Measurements from ENCODE around the gene TAOK3.
"Not testable (repeated sequence)": the region's sequence is repeated elsewhere in the genome, so short reads cannot be mapped to it uniquely, and the experiment has no call there.

The TAOK3 gene

GRCh38 chr12:118282767-118283166, 89.9 kb downstream of the TAOK3 start:
- no peaks in the 10 kb centered on the region for H3K27me3 ChIP-seq (ENCODE audit: control insufficient read depth, low read length)
- H3K79me2 ChIP-seq (ENCODE audit: control insufficient read depth, low read length), result peaks cover 23% of the 10 kb centered on the region

GRCh38 chr12:118278288-118278687, 94.4 kb downstream of the TAOK3 start:
- not testable (repeated sequence) for H3K4me3 ChIP-seq (ENCODE audit: low read length); H3F3A ChIP-seq (ENCODE audit: control insufficient read depth, insufficient read depth); H3K4me2 ChIP-seq (ENCODE audit: low read length); H3K27me3 ChIP-seq (ENCODE audit: control insufficient read depth, low read length); H3K4me1 ChIP-seq (ENCODE audit: control insufficient read depth, low read length); H3K79me2 ChIP-seq (ENCODE audit: control insufficient read depth, low read length); H3K9me3 ChIP-seq (ENCODE audit: control insufficient read depth, insufficient read depth, low read length); H3K27ac ChIP-seq (ENCODE audit: low read depth, low read length); H3K9me2 ChIP-seq (replicated peaks; ENCODE audit: control insufficient read depth, low read length); H4K20me1 ChIP-seq (ENCODE audit: control insufficient read depth, insufficient read depth, low read depth, low read length)
- peaks cover 10% of the 10 kb centered on the region for H3K36me3 ChIP-seq (ENCODE audit: control insufficient read depth, low read length)

More at GRCh38 chr12:118282767-118283166, 89.9 kb downstream of the TAOK3 start:
- H3K4me3 ChIP-seq (ENCODE audit: low read length), result no peak overlapping the region
- no peak for TF ChIP-seq EZH2phosphoT487 (IDR thresholded peaks at IDR 0.05; ENCODE audit: borderline replicate concordance, low read length)
- TF ChIP-seq, protein P1, sequence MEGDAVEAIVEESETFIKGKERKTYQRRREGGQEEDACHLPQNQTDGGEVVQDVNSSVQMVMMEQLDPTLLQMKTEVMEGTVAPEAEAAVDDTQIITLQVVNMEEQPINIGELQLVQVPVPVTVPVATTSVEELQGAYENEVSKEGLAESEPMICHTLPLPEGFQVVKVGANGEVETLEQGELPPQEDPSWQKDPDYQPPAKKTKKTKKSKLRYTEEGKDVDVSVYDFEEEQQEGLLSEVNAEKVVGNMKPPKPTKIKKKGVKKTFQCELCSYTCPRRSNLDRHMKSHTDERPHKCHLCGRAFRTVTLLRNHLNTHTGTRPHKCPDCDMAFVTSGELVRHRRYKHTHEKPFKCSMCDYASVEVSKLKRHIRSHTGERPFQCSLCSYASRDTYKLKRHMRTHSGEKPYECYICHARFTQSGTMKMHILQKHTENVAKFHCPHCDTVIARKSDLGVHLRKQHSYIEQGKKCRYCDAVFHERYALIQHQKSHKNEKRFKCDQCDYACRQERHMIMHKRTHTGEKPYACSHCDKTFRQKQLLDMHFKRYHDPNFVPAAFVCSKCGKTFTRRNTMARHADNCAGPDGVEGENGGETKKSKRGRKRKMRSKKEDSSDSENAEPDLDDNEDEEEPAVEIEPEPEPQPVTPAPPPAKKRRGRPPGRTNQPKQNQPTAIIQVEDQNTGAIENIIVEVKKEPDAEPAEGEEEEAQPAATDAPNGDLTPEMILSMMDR (IDR thresholded peaks at IDR 0.05; ENCODE audit: low read depth, low read length, poor library complexity, severe bottlenecking), result no peak
- no peaks in the 10 kb centered on the region for H4K20me1 ChIP-seq (ENCODE audit: control insufficient read depth, insufficient read depth, low read depth, low read length)
- no peaks in the 10 kb centered on the region for H3K4me1 ChIP-seq (ENCODE audit: control insufficient read depth, low read length)
- H3K9me2 ChIP-seq (replicated peaks; ENCODE audit: control insufficient read depth, low read length), result no peaks in the 10 kb centered on the region
- H3K9me3 ChIP-seq (ENCODE audit: control insufficient read depth, insufficient read depth, low read length), result no peaks in the 10 kb centered on the region
- H3K4me2 ChIP-seq (ENCODE audit: low read length), result no peak overlapping the region
- no peaks in the 10 kb centered on the region for H3F3A ChIP-seq (ENCODE audit: control insufficient read depth, insufficient read depth)
- H3K27ac ChIP-seq (ENCODE audit: low read depth, low read length), result no peak overlapping the region
- H3K36me3 ChIP-seq (ENCODE audit: control insufficient read depth, low read length), result peaks cover 13% of the 10 kb centered on the region

GRCh38 chr12:118274066-118274465, 98.6 kb downstream of the TAOK3 start:
- Histone ChIP-seq H3K4me1 (ENCODE audit: control insufficient read depth, low read length) (no peaks in the 10 kb centered on the region), H4K20me1 (ENCODE audit: control insufficient read depth, insufficient read depth, low read depth, low read length) (no peaks in the 10 kb centered on the region), H3K4me2 (ENCODE audit: low read length) (no peak overlapping the region), H3K36me3 (ENCODE audit: control insufficient read depth, low read length) (no peaks in the 10 kb centered on the region), H3K27me3 (ENCODE audit: control insufficient read depth, low read length) (no peaks in the 10 kb centered on the region), H3K9me3 (ENCODE audit: control insufficient read depth, insufficient read depth, low read length) (no peaks in the 10 kb centered on the region), H3K4me3 (ENCODE audit: low read length) (no peak overlapping the region), H3K9me2 (replicated peaks; ENCODE audit: control insufficient read depth, low read length) (no peaks in the 10 kb centered on the region), H3K79me2 (ENCODE audit: control insufficient read depth, low read length) (peaks cover 21% of the 10 kb centered on the region), H3K27ac (ENCODE audit: low read depth, low read length) (no peak overlapping the region), H3F3A (ENCODE audit: control insufficient read depth, insufficient read depth) (0 out of 2 replicates have a peak, but pooled peaks cover 5% of the 10 kb centered on the region)
- TF ChIP-seq EZH2phosphoT487 (IDR thresholded peaks at IDR 0.05; ENCODE audit: borderline replicate concordance, low read length), result no peak
- TF ChIP-seq, protein P1 (IDR thresholded peaks at IDR 0.05; ENCODE audit: low read depth, low read length, poor library complexity, severe bottlenecking), result no peak

GRCh38 chr12:118271770-118272417, 100.8 kb downstream of the TAOK3 start:
- Histone ChIP-seq H4K20me1 (ENCODE audit: control insufficient read depth, insufficient read depth, low read depth, low read length) (no peaks in the 10 kb centered on the region), H3K9me2 (replicated peaks; ENCODE audit: control insufficient read depth, low read length) (no peaks in the 10 kb centered on the region), H3K4me2 (ENCODE audit: low read length) (no peak overlapping the region), H3K4me3 (ENCODE audit: low read length) (no peak overlapping the region), H3K27ac (ENCODE audit: low read depth, low read length) (no peak overlapping the region), H3K9me3 (ENCODE audit: control insufficient read depth, insufficient read depth, low read length) (no peaks in the 10 kb centered on the region), H3K36me3 (ENCODE audit: control insufficient read depth, low read length) (no peaks in the 10 kb centered on the region), H3K4me1 (ENCODE audit: control insufficient read depth, low read length) (no peaks in the 10 kb centered on the region), H3K27me3 (ENCODE audit: control insufficient read depth, low read length) (no peaks in the 10 kb centered on the region), H3F3A (ENCODE audit: control insufficient read depth, insufficient read depth) (0 out of 2 replicates have a peak, but pooled peaks cover 5% of the 10 kb centered on the region), H3K79me2 (ENCODE audit: control insufficient read depth, low read length) (peaks cover 22% of the 10 kb centered on the region)
- no peak for TF ChIP-seq EZH2phosphoT487 (IDR thresholded peaks at IDR 0.05; ENCODE audit: borderline replicate concordance, low read length)
- TF ChIP-seq, protein P1 (IDR thresholded peaks at IDR 0.05; ENCODE audit: low read depth, low read length, poor library complexity, severe bottlenecking), result no peak

Measured in DOHH2 (cell line).